Mesenchymal stem cell (in vitro differentiated cells and primary cell): ENCODE results near the gene C10orf105.
A peak's percentile ranks its signal among the peaks of the same experiment; 100 is the strongest.

Experiments
- DNase-seq: peaks from one replicate; pipeline ENCODE4 v3.0.0-alpha.2; 2013
- H2AFZ ChIP-seq: one replicate; pipeline ENCODE4 v1.6.1; 2013; ENCODE audit warnings: low read depth, mild to moderate bottlenecking, control low read depth, inconsistent platforms, low read length, moderate library complexity
- H2AK5ac ChIP-seq: 2 replicates; pipeline ENCODE4 v1.6.1; 2013; ENCODE audit warnings: low read length, moderate library complexity, mild to moderate bottlenecking, inconsistent platforms; ENCODE audit not compliant: severe bottlenecking
- H2BK120ac ChIP-seq: one replicate; pipeline ENCODE4 v1.6.1; 2013; ENCODE audit warnings: low read depth, mild to moderate bottlenecking, inconsistent platforms, low read length, moderate library complexity
- H2BK12ac ChIP-seq, 2 experiments: one replicate each; pipeline ENCODE4 v1.6.1; 2013; ENCODE audit warnings: inconsistent platforms in 2 of 2, low read length in 2 of 2, mild to moderate bottlenecking in 2 of 2, moderate library complexity in 2 of 2, control low read depth in 1 of 2
- H2BK15ac ChIP-seq: one replicate; pipeline ENCODE4 v1.6.1; 2013; ENCODE audit warnings: mild to moderate bottlenecking, low read depth, inconsistent platforms; ENCODE audit not compliant: poor library complexity, severe bottlenecking
- H2BK5ac ChIP-seq: 2 replicates; pipeline ENCODE4 v1.6.1; 2013; ENCODE audit warnings: low read depth, mild to moderate bottlenecking, low read length, control low read depth, inconsistent platforms; ENCODE audit not compliant: poor library complexity, severe bottlenecking
- H3K14ac ChIP-seq, 2 experiments: one replicate each; pipeline ENCODE4 v1.6.1; 2013; ENCODE audit warnings: inconsistent platforms in 2 of 2, low read length in 2 of 2, control low read depth in 1 of 2, mild to moderate bottlenecking in 1 of 2, moderate library complexity in 1 of 2
- H3K18ac ChIP-seq, 2 experiments: one replicate each; pipeline ENCODE4 v1.6.1; 2013; ENCODE audit warnings: inconsistent platforms in 2 of 2, low read length in 2 of 2, control low read depth in 1 of 2, low read depth in 1 of 2, mild to moderate bottlenecking in 1 of 2
- H3K23ac ChIP-seq, 2 experiments: one replicate each; pipeline ENCODE4 v1.6.1; 2013; ENCODE audit warnings: inconsistent platforms in 2 of 2, low read length in 2 of 2, mild to moderate bottlenecking in 2 of 2, moderate library complexity in 2 of 2, control low read depth in 1 of 2
- H3K27ac ChIP-seq: 2 replicates; pipeline ENCODE4 v1.5.1; 2013; ENCODE audit warnings: mild to moderate bottlenecking, moderate library complexity, low read length, control low read depth, inconsistent platforms; ENCODE audit not compliant: poor library complexity, severe bottlenecking
- H3K27me3 ChIP-seq, 2 experiments: 2 replicates each; pipeline versions ENCODE4 v1.6.1 to v1.7.0; 2013; ENCODE audit warnings: low read length in 2 of 2, mild to moderate bottlenecking in 2 of 2, moderate library complexity in 2 of 2, control low read depth in 1 of 2, inconsistent platforms in 1 of 2; ENCODE audit not compliant: control insufficient read depth in 1 of 2, insufficient read depth in 1 of 2
- H3K36me3 ChIP-seq, 2 experiments: 2 replicates each; pipeline versions ENCODE4 v1.6.1 to v1.7.0; 2013; ENCODE audit warnings: low read length in 2 of 2, control low read depth in 1 of 2, inconsistent platforms in 1 of 2, low read depth in 1 of 2, mild to moderate bottlenecking in 1 of 2; ENCODE audit not compliant: insufficient read depth in 2 of 2, control insufficient read depth in 1 of 2
- H3K4ac ChIP-seq, 2 experiments: one replicate each; pipeline ENCODE4 v1.6.1; 2013; ENCODE audit warnings: inconsistent platforms in 2 of 2, low read length in 2 of 2, mild to moderate bottlenecking in 2 of 2, moderate library complexity in 2 of 2, control low read depth in 1 of 2, low read depth in 1 of 2
- H3K4me1 ChIP-seq: 2 replicates; pipeline ENCODE4 v1.6.1; 2013; ENCODE audit warnings: low read depth, low read length, control low read depth; ENCODE audit not compliant: control insufficient read depth, insufficient read depth
- H3K4me2 ChIP-seq: 2 replicates; pipeline ENCODE4 v1.6.1; 2013; ENCODE audit warnings: low read length, mild to moderate bottlenecking, inconsistent platforms; ENCODE audit not compliant: poor library complexity, severe bottlenecking
- H3K4me3 ChIP-seq, 2 experiments: 2 replicates each; pipeline versions ENCODE4 v1.5.1 to v1.7.0; 2013; ENCODE audit warnings: low read length in 2 of 2, mild to moderate bottlenecking in 2 of 2, control low read depth in 1 of 2, low read depth in 1 of 2; ENCODE audit not compliant: insufficient read depth in 1 of 2
- H3K79me1 ChIP-seq: replicated peaks from 2 replicates; pipeline ENCODE4 v1.6.1; 2013; ENCODE audit warnings: mild to moderate bottlenecking, control low read depth, low read length, inconsistent platforms; ENCODE audit not compliant: poor library complexity, severe bottlenecking
- H3K9ac ChIP-seq: 2 replicates; pipeline ENCODE4 v1.7.0; 2013; ENCODE audit warnings: mild to moderate bottlenecking, low read length, moderate library complexity
- H3K9me3 ChIP-seq: 2 replicates; pipeline ENCODE4 v1.7.0; 2013; ENCODE audit warnings: mild to moderate bottlenecking, low read length; ENCODE audit not compliant: control insufficient read depth
- H4K8ac ChIP-seq: one replicate; pipeline ENCODE4 v1.6.1; 2013; ENCODE audit warnings: inconsistent platforms, mild to moderate bottlenecking, low read length, moderate library complexity
- H4K91ac ChIP-seq: one replicate; pipeline ENCODE4 v1.6.1; 2013; ENCODE audit warnings: mild to moderate bottlenecking, low read length, inconsistent platforms
- WGBS: methylation state at CpG from one replicate; pipeline ENCODE4 v1.1.7; 2013; ENCODE audit warnings: mixed read lengths; 5-methylcytosine and 5-hydroxymethylcytosine counted together

C10orf105 gene

GRCh38 chr10:71742301-71743088 lies 22.9 kb upstream of the C10orf105 start:
- H4K91ac ChIP-seq, result no peak overlapping the region
- H3K9ac ChIP-seq, result no peak overlapping the region
- no peak overlapping the region for H3K23ac ChIP-seq
- no peak overlapping the region for H2AK5ac ChIP-seq
- no peak overlapping the region for H2AFZ ChIP-seq
- peaks cover 0 to 40% of the 10 kb centered on the region in 2 experiments for H3K27me3 ChIP-seq
- H2BK120ac ChIP-seq, result no peak overlapping the region
- no peak overlapping the region for H2BK5ac ChIP-seq
- no peak overlapping the region for H2BK15ac ChIP-seq
- H3K14ac ChIP-seq, result no peak overlapping the region
- no peak overlapping the region for H3K27ac ChIP-seq
- DNase-seq, result no peak
- no peak overlapping the region for H3K4me2 ChIP-seq
- no peak overlapping the region for H3K4ac ChIP-seq
- H2BK12ac ChIP-seq, result no peak overlapping the region
- H4K8ac ChIP-seq, result no peak overlapping the region
- no peak overlapping the region for H3K18ac ChIP-seq
- 90% methylated on average over 10 of the region's 10 CpGs for WGBS
- no peaks in the 10 kb centered on the region for H3K36me3 ChIP-seq
- H3K9me3 ChIP-seq, result no peaks in the 10 kb centered on the region
- no peak overlapping the region for H3K4me3 ChIP-seq
- H3K79me1 ChIP-seq, result no peaks in the 10 kb centered on the region
- no peaks in the 10 kb centered on the region for H3K4me1 ChIP-seq

GRCh38 chr10:71741671-71742070 lies 22.1 kb upstream of the C10orf105 start:
- no peak overlapping the region for H3K23ac ChIP-seq
- H3K9me3 ChIP-seq, result no peaks in the 10 kb centered on the region
- H3K14ac ChIP-seq, result no peak overlapping the region
- H3K18ac ChIP-seq, result no peak overlapping the region
- H3K27me3 ChIP-seq, result peaks cover 0 to 37% of the 10 kb centered on the region in 2 experiments
- no peak overlapping the region for H4K8ac ChIP-seq
- no peak for DNase-seq
- no peak overlapping the region for H2BK5ac ChIP-seq
- no peak overlapping the region for H2AFZ ChIP-seq
- no peak overlapping the region for H2BK120ac ChIP-seq
- H2BK12ac ChIP-seq, result no peak overlapping the region
- 92% methylated on average over 19 of the region's 20 CpGs for WGBS
- no peak overlapping the region for H3K27ac ChIP-seq
- no peaks in the 10 kb centered on the region for H3K36me3 ChIP-seq
- H3K4me2 ChIP-seq, result no peak overlapping the region
- H3K4me3 ChIP-seq, result no peak overlapping the region
- no peak overlapping the region for H2BK15ac ChIP-seq
- no peaks in the 10 kb centered on the region for H3K79me1 ChIP-seq
- no peaks in the 10 kb centered on the region for H3K4me1 ChIP-seq
- peak overlapping the region; percentile 16 for H4K91ac ChIP-seq
- H2AK5ac ChIP-seq, result no peak overlapping the region
- H3K4ac ChIP-seq, result no peak overlapping the region
- no peak overlapping the region for H3K9ac ChIP-seq

GRCh38 chr10:71741029-71741428 lies 21.5 kb upstream of the C10orf105 start:
- H4K8ac ChIP-seq, result no peak overlapping the region
- WGBS, result 56% methylated on average over 4 of the region's 4 CpGs
- no peak overlapping the region for H3K9ac ChIP-seq
- H3K9me3 ChIP-seq, result no peaks in the 10 kb centered on the region
- no peak for DNase-seq
- no peak overlapping the region for H2BK5ac ChIP-seq
- peaks cover 0 to 37% of the 10 kb centered on the region in 2 experiments for H3K27me3 ChIP-seq
- no peak overlapping the region for H4K91ac ChIP-seq
- H3K14ac ChIP-seq, result no peak overlapping the region
- no peak overlapping the region for H3K4me3 ChIP-seq
- no peak overlapping the region for H2BK15ac ChIP-seq
- H3K79me1 ChIP-seq, result no peaks in the 10 kb centered on the region
- H2AK5ac ChIP-seq, result no peak overlapping the region
- H2BK12ac ChIP-seq, result no peak overlapping the region
- H3K4me1 ChIP-seq, result no peaks in the 10 kb centered on the region
- no peaks in the 10 kb centered on the region for H3K36me3 ChIP-seq
- no peak overlapping the region for H3K27ac ChIP-seq
- no peak overlapping the region for H3K23ac ChIP-seq
- no peak overlapping the region for H2BK120ac ChIP-seq
- no peak overlapping the region for H2AFZ ChIP-seq
- H3K4me2 ChIP-seq, result no peak overlapping the region
- H3K4ac ChIP-seq, result no peak overlapping the region
- no peak overlapping the region for H3K18ac ChIP-seq

- Histone ChIP-seq H3K4me1 (no peaks in the 10 kb centered on the region), H4K8ac (no peak overlapping the region), H3K9me3 (no peaks in the 10 kb centered on the region), H2BK5ac (no peak overlapping the region), H3K18ac (no peak overlapping the region), H3K27me3 (peaks cover 0 to 33% of the 10 kb centered on the region in 2 experiments), H2AK5ac (no peak overlapping the region), H3K23ac (no peak overlapping the region), H3K27ac (no peak overlapping the region), H2BK12ac (no peak overlapping the region), H3K79me1 (no peaks in the 10 kb centered on the region), H3K14ac (no peak overlapping the region), H3K4me3 (no peak overlapping the region), H3K36me3 (no peaks in the 10 kb centered on the region), H3K4me2 (no peak overlapping the region), H2BK15ac (no peak overlapping the region), H2BK120ac (no peak overlapping the region), H3K4ac (no peak overlapping the region), H4K91ac (no peak overlapping the region), H2AFZ (no peak overlapping the region), H3K9ac (no peak overlapping the region)
- 56% methylated on average over 9 of the region's 9 CpGs for WGBS
- peak; percentile 42 for DNase-seq
Measured at GRCh38 chr10:71740069-71740653, 20.6 kb upstream of the C10orf105 start.
